GM19193 (cell line): ENCODE results near the gene PTPN4.

ENCODE experiments used
- POLR2A ChIP-seq: IDR thresholded peaks from 4 replicates; pipeline ENCODE4 v1.6.1; 2011; ENCODE audit not compliant: insufficient read depth, insufficient read length; ENCODE audit errors: extremely low read depth

Gene PTPN4

DNA sequence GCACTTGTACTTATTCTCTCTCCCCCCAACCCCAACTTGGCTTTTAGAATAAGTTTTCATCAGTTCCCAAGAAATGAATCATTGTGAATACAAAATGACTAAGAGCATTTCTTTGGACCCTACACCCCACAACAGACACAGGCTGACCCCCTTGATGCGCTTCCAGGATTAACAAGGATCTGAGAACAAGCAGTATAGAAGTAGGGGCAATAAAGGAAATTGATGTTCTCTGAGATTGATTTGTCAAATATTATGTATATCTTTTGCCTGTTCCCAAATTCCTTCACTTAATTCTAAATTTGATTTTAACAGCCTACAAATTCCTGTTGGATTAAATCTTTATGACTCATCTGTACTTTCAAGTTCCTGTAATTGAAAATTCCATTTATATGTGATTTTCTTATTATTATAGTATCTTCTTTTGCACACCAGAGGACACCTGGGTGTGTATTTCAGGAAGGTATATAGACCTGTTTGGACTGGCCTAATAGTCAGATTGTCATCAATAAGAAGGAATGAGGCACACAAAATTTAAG is 10.2 kb upstream of the PTPN4 start:
- no peak for TF ChIP-seq POLR2A

DNA sequence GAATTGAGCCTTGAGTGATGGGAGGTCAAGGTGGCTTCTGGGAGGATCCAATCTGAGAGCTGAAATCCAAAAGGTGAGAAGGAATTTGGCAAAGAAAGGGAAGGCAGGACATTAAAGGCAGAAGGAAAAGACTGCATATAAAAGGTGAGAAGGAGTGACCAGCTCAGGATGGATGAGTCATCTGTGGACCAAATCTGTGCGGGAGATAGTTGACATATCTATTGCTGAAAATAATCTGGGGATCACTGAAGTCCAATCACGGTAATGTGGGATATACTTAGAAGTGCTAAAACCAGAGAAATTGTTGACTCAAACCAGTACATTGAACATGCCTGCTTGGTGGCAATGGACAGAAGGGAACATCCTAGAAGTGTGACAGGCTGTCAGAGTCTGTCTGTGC is 8.0 kb upstream of the PTPN4 start:
- TF ChIP-seq POLR2A: no peak

DNA sequence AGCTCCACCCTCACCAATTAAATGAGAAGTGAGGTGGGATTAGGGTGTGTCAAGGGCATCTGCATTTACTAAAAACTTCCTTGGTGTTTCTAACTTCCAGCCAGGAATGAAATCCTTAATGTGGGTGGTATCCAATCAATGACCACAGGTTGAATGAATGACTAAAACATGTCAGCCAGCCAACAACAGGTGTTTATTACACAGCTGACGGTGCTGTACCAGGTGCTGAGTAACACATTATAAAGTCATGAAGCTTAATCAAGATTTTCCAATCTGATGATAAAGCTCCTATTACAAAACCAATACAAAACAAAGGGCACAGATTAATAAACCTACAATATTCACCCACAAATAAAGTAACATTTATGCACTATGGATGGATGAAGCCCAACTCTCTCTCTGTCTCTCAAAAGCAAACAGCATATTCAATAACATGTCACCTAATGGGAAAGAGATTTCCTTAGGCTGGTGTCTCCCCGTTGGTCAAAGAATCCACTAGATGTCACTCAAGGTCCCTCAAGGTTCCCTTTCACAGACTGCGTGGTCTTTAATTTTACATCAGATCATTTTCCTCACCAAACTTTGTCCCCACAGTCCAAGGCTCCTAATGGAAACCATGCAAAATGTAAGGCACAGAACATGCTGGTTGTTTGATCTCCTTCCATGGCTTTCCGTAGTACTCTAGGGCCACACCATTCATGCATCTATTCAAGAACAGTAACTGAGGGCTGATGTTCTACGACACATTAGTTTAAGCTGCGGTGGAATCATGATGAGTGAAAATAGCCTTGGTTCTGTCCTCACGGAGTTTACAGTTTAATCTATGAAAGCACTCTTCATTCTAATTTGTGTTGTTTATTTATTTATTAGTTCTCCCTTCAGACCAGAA is 6.4 kb upstream of the PTPN4 start:
- TF ChIP-seq POLR2A: no peak

DNA sequence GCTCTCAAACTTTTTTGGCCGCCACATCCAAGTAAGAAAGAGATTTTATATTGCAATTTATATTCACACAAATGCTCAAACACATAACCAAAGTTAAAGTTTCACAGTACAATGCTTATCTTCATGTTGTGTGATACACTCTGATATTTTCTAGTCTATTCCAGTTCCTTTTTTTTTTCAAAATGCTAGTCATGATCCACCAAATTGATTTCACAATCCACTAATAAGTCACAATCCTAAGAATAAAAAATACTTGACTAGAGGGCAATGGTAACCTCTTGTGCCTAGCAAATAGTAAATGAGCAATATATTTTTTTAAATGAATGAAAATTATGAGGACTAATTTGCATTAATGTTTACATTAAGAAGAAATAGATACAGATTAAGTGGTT is 5.8 kb upstream of the PTPN4 start:
- no peak for TF ChIP-seq POLR2A

DNA sequence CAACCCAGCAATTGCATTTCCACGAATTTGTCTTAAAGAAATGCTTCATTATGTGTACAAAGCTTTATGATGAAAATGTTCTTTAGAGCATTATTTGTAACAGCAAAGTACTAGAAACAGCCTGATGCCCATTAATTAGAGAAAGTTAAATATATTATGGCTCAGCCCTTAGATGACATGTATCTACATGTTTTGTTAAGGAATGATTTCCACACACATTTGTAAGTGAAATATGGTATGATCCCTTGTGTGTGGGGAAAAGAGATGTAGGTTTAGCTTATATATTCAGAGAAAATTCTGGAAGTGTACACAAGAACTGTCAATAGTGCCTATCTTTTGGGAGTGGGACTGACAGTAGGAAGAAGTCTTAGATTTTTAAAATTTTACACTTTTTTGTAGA is 3.8 kb upstream of the PTPN4 start:
- no peak for TF ChIP-seq POLR2A

DNA sequence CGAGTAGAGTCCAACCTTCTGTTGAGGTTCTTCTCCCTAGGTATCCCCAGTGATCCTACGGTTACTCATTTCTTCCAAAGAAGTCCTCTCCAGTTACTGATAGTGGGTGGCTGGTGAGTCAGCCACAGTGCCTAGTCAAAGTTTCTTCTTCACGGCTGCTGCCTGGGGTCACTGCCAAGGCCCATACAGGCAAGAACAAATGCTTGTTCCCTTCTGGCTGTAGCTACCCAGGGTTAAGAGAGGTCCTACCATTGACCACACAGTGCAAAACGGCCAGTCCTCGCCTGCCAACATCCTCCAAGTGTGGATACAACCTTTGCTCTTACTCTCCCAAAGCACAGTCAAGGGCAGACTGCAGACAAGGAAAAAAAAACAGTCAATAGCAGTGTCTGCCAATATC is 2.9 kb upstream of the PTPN4 start:
- TF ChIP-seq POLR2A: no peak

DNA sequence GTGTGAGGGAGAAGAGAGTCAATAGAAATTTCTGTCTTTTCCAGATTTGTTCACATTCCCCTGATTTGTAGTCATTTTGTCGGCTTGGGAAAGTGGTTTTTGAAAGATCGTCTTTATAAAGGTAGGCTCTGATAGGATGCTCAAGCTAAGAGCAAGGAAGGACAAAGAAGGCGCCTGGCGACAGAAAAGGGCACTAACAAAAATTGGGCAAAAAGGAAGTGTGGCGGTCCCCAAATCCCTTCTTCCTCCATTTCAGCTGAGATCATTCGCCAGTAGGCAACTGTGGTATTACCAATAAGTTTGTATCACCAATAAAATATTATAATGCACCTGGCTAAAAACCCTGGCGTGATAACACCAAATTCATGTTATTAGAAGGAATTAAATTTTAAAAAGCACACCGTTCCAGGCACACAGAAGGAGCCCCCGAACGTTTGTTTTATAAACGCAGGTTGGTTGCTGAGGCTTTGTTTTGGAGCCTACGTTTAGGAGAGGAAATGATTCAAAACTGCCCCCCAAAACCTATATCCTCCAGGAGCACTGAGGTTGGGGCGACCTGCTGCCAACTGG is 756 bp upstream of the PTPN4 start:
- no peak for TF ChIP-seq POLR2A

DNA sequence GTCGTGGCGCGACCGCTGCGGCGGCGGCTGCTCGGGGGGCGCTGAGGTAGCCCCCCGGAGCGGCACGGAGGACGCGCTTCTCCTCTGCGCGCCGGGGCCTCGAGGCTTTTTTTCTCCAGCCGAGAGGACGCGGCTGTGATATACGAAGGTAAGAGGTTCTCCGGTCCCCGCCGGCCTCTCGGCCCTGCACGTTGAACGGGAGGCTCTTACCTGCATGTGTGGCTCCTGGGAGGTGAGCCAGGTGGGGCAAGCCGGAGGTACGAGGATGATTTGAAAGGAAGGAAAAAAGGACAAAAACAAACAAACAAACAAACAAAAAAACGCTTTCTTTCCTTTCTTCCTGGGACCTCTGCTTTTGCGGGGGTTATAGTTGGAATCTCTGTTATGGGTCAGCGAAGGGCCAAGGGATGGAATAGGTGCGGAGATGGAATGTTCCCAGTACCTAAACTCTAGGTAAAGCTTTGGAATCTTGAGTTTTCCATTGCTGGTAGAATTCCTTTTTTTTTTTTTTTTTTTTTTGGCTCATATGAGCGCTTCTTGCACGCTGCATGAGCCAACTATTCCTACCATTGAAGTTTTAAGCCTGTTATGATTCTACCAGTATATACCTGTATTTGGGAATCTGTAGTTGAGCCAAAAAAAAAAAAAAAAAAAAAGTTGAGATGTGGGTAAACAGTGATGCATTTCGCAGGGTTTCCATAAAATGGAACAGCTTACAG is 674 bp downstream of the PTPN4 start:
- TF ChIP-seq POLR2A: no peak

DNA sequence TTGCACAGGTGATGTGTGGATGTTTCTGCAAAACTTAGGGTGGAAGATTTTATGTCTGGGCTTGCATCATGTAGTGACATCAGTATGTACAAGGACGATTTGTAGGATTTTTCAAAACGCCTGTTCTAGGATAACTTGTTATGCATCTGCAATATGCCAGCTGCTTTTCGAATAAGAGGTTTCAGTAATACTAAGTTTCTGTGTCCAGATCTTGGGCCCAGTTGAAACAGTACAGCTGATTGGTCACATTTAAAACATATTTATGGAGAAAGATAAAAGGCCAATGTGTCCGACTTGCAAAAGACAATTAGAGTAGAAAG is 1.2 kb downstream of the PTPN4 start:
- no peak for TF ChIP-seq POLR2A

DNA sequence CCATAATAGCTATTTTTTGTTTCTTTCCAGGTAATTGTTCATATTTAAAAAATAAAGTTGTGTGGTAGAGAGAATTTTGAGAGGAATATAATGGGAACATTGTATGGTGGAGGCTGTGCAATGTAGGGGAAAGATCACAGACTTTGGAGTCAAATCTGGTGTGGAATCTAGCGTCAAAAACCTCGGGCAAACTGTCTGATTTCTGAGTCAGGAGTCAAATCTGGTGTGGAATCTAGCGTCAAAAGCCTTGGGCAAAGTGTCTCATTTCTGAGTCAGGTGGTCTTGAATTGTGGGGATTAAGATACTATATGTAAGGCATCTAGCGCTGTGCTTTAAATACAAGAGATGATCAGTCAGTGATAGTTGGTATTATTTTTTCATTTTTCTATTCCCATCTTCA is 5.1 kb downstream of the PTPN4 start:
- no peak for TF ChIP-seq POLR2A

DNA sequence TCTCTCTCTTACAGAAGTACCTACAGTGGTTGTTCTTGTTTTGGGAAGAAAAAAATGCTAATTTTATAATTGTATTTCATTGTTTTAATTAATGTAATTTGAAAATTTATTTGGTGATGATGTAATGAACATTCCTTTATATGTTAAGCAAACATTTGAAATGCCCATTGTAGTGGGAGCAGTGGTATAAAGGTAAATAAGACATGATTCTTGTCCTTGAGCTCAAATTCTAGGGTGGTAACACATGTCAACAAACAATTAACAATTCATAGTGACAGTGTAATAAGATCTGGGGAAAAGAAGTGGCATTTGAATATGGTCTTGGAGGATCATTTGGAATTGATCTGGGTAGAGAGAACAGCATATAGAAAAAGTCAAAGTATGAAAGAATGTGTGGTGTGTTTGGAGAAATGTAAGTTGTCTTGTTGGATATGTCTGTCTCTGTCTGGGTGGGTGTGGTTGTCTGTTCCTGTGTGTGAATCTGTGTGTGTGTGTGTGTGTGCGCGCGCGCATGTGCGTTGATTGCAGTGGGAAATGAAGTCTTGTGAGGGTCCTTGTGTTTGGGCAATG is 5.8 kb downstream of the PTPN4 start:
- no peak for TF ChIP-seq POLR2A

DNA sequence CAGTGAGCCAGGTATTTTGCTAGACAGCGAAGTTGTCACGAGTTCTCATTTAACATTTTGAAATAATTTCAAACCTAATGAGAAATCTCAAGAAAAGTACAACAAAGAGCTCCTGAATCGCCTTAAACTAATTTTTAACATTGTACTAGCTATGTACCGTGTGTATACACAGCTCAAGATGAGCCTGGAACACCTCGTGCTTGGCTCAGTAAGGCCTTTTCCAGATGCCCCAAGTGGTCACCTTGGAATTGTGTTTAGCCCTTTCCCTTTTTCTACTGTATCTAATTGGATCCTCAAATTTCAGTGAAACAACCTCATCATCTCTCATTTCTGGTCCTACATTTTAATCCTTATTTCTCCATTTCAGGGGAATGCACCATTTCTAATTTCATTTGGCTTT is 7.2 kb downstream of the PTPN4 start:
- no peak for TF ChIP-seq POLR2A

DNA sequence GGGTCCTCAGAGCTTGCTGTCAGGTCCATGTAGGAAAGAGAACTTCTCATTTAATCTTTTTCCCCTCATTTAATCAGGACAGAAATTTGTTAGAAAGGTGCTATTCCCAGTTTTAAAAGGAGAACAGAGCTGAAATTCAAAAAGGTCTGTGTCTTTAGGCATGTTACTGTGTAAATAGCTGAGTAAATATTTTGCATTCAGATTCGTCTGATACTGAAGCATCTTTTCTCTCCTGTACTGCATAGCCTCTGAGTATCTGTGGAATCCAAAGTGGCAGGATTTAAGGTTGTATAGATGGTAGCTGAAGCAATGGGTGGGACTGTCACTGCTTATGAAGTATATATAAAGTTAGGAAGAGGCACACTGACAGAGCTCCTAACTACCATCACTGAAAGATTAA is 9.0 kb downstream of the PTPN4 start:
- no peak for TF ChIP-seq POLR2A

DNA sequence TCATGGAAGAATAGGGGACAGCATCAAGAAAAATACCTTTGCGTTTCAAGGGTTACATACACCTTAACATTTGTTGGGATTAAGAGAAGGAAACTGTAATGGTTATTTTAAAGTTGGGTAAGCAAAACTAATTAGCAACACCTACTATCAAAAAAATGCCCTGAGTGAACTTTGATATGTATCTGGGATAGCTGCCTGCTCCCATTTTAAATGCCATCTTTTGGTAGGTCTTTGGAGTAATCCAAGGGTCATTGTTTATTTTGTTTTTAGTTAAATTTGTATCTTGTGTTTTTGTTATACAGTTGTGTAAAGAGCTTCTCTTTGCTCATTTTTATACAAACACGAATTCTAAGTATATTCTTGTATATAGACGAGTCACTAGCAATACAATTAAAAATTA is 9.9 kb downstream of the PTPN4 start:
- no peak for TF ChIP-seq POLR2A

DNA sequence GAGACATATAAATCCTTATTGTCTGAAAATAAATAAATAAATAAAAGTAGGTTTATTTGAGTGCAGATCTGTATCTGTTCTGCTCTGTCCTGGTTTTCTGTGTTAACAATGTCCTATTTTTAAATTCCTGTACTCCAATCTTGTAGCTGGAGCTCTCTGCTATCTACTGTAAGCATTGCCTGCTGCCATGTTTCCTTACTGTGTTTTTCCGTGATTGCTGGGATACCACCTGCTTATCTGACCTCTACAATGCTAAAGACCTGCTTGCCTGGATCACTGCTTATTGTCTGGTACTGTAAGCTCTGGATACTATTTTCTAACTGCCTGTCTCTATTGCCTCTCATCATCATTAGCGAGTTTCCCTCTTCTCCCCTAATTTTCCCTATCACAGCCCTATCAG is 11.6 kb downstream of the PTPN4 start:
- no peak for TF ChIP-seq POLR2A
